ENCODE results near the gene MAOA.

Gene MAOA

GRCh38 chrX:43745938-43746721, 90.0 kb downstream of the MAOA start:
- FAIRE-seq (no peak), DNase-seq (ENCODE audit: insufficient read length, low spot score) (no peak)

GRCh38 chrX:43747476-43747875, 91.4 kb downstream of the MAOA start:
- no peak for FAIRE-seq

GRCh38 chrX:43750248-43750676, 94.2 kb downstream of the MAOA start:
- DNase-seq (ENCODE audit: insufficient read length, low spot score) (peak; percentile 47), FAIRE-seq (no peak)

More at GRCh38 chrX:43747476-43747875, 91.4 kb downstream of the MAOA start:
- no peak for DNase-seq (ENCODE audit: insufficient read length, low spot score)

- DNase-seq (ENCODE audit: insufficient read length, low spot score) (no peak), FAIRE-seq (no peak)
These were observed 97.5 kb downstream of the MAOA start for GRCh38 chrX:43753637-43754036.

- no peak for FAIRE-seq
These were observed 100.0 kb downstream of the MAOA start for GRCh38 chrX:43756076-43756475.

GRCh38 chrX:43758044-43758443, 101.9 kb downstream of the MAOA start:
- DNase-seq (ENCODE audit: insufficient read length, low spot score) (no peak), FAIRE-seq (no peak)

More at GRCh38 chrX:43756076-43756475, 100.0 kb downstream of the MAOA start:
- no peak for DNase-seq (ENCODE audit: insufficient read length, low spot score)

- no peak for FAIRE-seq
- DNase-seq (ENCODE audit: insufficient read length, low spot score), result no peak
These were observed 130.0 kb downstream of the MAOA start for GRCh38 chrX:43785930-43786591.
